MM.1S (cell line): Measurements from ENCODE around the gene MAL.

Source experiments
- CTCF ChIP-seq: fragments of 300-600 bp; sonication (generic); IDR thresholded peaks from 2 replicates; pipeline ENCODE4 v1.5.1; 2016; ENCODE audit warnings: antibody characterized with exemption, low read length, mixed read lengths
- EZH2 ChIP-seq: fragments of 300-600 bp; sonication (generic); optimal IDR thresholded peaks from 2 replicates; pipeline ENCODE3; 2017; ENCODE audit warnings: low read depth, mild to moderate bottlenecking, antibody characterized with exemption, low read length, mixed read lengths
- EZH2phosphoT487 ChIP-seq: fragments of 300-600 bp; sonication (generic); IDR thresholded peaks from 2 replicates; pipeline ENCODE4 v1.6.1; 2018; ENCODE audit warnings: antibody characterized with exemption, low read length

GRCh38 chr2:95010126-95010525 lies 15.4 kb upstream of the MAL start:
- TF ChIP-seq EZH2, result no peak
- TF ChIP-seq CTCF, result no peak
- no peak for TF ChIP-seq EZH2phosphoT487
